Fibroblast of villous mesenchyme (primary cell): ENCODE results near the gene CHST9. TPM values are rescaled to one million over a fixed set of nuclear protein-coding genes. Genes with fewer than 3 reads are reported as not detected.

Experiments used
- DNase-seq: peaks from one replicate; pipeline ENCODE4 v3.0.0-alpha.2; 2010; ENCODE audit warnings: low read depth
- H3K4me3 ChIP-seq: 2 replicates; pipeline ENCODE4 v1.5.1; 2011; ENCODE audit warnings: low read depth, mild to moderate bottlenecking, low read length
- total RNA-seq: library from RNA; depleted of rRNA; stranded (reverse); fragments of >200 nt; gene quantifications from 2 replicates; pipeline ENCODE4 v1.2.3, GENCODE V29; 2012
- TF ChIP-seq, protein P1 (sequence below): IDR thresholded peaks from 2 replicates; pipeline ENCODE4 v1.5.1; 2012; ENCODE audit warnings: low read depth, mild to moderate bottlenecking, low read length; ENCODE audit not compliant: insufficient read depth

CHST9 gene
- total RNA-seq, 1 donor = not detected

DNA sequence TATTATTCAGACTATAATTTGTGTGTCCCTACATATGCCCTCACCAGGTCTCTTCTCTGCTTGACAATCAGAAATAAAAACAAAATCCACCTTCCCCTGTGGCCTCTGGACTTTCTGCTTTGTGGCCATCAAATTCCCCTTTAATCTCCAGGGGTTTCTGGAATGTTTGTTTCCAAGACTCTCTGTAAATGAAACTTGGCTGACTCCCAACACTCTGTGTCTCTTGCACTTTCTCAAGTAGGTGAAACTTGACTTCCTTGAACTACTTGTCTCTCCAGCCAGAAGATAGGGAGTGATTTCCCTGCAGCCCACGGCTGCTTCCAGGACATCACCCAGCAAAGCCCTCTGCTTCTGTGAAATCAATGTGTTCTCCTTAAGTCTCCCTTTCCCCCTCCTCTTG lies 265.5 kb downstream of the CHST9 start:
- DNase-seq = no peak
- TF ChIP-seq, protein P1, sequence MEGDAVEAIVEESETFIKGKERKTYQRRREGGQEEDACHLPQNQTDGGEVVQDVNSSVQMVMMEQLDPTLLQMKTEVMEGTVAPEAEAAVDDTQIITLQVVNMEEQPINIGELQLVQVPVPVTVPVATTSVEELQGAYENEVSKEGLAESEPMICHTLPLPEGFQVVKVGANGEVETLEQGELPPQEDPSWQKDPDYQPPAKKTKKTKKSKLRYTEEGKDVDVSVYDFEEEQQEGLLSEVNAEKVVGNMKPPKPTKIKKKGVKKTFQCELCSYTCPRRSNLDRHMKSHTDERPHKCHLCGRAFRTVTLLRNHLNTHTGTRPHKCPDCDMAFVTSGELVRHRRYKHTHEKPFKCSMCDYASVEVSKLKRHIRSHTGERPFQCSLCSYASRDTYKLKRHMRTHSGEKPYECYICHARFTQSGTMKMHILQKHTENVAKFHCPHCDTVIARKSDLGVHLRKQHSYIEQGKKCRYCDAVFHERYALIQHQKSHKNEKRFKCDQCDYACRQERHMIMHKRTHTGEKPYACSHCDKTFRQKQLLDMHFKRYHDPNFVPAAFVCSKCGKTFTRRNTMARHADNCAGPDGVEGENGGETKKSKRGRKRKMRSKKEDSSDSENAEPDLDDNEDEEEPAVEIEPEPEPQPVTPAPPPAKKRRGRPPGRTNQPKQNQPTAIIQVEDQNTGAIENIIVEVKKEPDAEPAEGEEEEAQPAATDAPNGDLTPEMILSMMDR = no peak
- no peak overlapping the region for H3K4me3 ChIP-seq

DNA sequence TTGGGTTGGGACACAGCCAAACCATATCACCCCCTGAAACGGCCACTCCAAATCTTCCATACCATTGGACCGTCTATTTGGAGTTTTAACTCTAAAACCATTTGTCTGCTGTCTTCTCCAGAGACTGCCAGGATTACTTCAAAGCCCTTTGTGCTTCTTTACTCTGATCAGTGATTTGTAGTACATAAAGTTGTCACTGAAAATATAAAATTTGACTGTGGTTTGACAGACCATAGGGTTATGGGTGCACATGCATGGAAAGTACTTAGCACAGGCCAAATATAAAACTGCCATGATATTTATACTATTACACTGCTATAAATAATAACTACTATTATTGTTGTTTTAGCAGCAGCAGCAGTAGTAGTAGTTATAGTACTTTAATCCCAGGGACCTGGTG lies 265.9 kb downstream of the CHST9 start:
- no peak for DNase-seq
- no peak overlapping the region for H3K4me3 ChIP-seq
- TF ChIP-seq, protein P1 = no peak

DNA sequence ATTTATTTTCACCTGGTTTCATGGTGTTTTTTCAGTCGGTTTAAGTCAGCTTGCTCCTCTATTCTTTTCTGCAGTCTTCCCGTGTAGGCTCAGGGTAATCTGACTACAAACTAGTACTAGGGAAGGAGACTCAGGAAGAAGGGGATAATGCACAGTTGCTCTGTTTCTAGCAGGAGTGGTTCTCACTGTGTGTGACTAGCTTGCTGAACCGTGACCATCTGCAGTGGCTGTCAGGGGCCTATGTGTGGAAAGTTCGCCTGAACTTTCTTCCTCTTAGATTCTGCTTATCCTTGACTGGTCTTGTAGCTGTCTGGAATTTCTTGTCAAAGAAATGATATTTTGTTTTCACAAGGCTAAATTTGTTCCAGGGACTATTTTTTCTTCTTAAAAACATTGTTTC lies 273.3 kb downstream of the CHST9 start:
- no peak overlapping the region for H3K4me3 ChIP-seq
- TF ChIP-seq, protein P1 = no peak
- no peak for DNase-seq

DNA sequence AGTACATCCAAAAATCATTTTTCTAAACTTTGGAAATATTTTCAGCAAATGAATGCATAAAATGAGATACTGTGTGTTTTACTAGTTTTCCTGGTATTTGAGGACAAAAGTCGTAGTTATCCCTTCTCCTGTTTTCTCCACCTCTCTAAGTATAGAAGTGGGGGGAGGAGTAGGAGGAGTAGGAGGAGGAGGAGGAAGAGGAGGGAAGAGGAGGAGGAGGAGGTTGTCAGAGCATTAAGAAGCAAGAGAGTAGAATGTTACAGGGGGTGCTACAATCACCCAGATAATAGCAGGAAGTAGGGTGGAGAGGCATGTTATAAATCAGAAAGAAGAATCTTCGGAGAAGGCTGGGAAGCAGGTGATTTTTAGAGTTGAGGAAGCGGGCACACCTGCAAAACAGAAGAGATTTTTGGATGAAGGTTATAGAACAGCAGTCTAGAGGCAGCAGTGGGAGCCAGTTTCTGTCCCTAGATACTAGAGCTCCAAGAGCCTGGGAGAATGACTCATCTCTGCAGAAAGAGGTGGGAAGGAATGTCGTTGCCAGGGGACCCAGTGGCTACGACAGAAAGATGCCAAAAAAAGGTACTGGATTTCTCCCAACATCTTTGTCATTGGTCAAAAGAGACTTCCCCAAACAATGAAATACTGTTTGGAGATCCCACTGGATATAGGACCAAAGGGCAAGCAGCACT lies 275.4 kb downstream of the CHST9 start:
- DNase-seq = no peak
- H3K4me3 ChIP-seq = no peak overlapping the region
- TF ChIP-seq, protein P1 = no peak

DNA sequence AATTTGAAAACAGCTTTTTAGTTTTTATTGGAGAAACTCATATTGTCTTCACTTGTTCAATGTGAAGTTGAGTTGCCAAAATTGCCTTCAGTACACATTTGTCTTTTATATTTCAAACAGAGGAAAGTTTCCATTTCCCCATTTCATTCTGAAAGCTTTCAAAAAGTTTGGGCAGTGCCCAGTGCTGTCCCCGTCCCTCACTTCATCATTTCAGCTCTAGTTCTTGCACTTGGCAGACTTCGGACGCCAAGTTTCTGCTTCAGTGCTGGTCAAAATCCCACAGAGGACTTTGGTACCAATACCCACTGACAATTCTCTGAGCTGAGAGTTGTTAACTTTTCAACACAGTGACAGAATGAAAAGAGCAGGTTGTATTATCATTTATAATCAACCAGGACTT lies 276.2 kb downstream of the CHST9 start:
- TF ChIP-seq, protein P1 = no peak
- no peak overlapping the region for H3K4me3 ChIP-seq
- DNase-seq = no peak

DNA sequence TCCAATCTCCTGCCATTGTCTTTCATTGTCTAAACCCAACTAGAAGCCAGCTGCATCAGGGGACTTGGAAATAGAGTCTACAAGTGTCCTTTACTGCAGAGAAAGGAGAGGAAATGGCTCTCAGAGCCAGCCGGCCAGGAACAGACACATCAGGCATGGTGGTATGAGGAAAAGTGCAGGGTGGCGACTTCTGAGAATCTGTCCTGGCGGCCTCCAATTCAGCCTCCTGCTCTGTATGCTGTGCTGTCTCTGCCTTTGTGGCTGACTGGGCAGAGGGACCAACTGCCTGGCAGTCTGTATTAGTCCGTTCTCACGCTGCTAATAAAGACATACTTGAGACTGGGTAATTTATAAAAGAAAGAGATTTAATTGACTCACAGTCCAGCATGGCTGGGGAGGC lies 282.8 kb downstream of the CHST9 start:
- TF ChIP-seq, protein P1 = no peak
- H3K4me3 ChIP-seq = no peak overlapping the region
- no peak for DNase-seq

DNA sequence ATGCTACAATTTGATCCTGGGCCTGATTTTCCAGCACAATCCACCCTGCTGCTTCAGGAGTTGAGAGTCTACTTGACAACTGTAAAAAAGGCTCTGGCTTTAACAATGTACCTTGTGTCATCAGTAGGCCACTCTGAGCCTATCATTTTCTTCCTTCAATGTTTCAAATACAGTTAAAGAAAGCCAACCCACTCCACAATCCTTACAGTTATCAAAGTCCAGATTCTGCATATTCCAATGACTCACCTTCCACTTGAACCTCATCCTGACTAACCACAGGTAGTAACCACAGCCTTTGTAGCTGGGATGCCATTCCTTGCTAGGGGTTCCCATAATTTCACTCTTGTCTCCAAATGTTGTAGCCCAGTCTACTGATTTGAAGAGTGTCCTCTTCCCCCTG lies 284.1 kb downstream of the CHST9 start:
- no peak overlapping the region for H3K4me3 ChIP-seq
- no peak for DNase-seq
- TF ChIP-seq, protein P1 = no peak
